Fibroblast of skin of abdomen (primary cell): ENCODE results near the gene C18orf32. TPM values are rescaled to one million over a fixed set of nuclear protein-coding genes. Genes with fewer than 3 reads are reported as not detected.
"Not testable (repeated sequence)": the region's sequence is repeated elsewhere in the genome, so short reads cannot be mapped to it uniquely, and the experiment has no call there.

Experiments
- DNase-seq: peaks from one replicate; pipeline ENCODE4 v3.0.0-alpha.2; 2013
- polyA plus RNA-seq, 2 experiments: library from polyadenylated mRNA; unstranded; fragments of 120-200 nt; gene quantifications; one replicate each; pipeline ENCODE4 v1.2.1, GENCODE V29; 2013; ENCODE audit not compliant: insufficient read length in 2 of 2

The C18orf32 gene
- polyA plus RNA-seq (2013, experiment 1 of 2; ENCODE audit: insufficient read length) = 16.9 TPM
- 13.2 TPM for polyA plus RNA-seq (2013, experiment 2 of 2; ENCODE audit: insufficient read length)

DNA sequence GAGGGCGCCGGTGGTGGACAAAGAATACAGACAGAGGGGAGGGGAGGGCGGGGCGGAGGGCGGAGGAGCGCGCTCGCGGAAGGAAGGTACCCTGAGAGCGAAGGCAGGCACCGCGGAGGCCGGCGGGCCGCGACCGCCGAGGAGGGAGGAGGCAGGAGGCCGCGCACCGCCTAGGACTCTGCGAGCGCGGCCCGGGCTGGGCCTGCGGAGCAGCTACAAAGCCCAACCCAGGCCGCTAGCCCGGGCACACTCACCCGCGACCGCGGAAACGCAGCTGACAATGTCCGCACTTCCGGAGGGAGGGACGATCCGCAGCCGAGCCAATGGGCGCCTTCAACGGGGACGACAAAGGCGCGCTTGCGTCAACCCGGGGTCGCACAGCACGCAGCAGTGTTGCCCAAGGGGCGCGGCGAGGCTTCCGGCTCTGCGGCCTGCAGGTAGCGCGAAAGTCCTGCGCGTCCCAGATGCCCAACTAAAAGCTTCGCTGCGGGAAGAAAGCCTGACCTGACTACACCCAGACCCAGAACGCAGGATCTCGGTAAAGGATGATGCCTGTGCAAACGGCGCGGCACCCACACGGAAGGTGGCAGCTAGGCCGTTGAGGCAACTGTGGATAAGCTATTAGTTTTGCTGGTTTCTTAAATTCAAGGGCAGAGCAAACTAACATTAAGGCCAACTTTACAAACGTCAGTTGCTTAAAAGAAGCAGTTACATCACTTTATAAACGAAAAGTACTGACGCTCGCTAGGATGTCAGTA lies at the start of gene C18orf32:
Gene C18orf32 (minus strand): TSS at position 282 of the 758 bp plus-strand sequence. CDS start 3,486 bp downstream, outside the sequence.
- DNase-seq = peak; percentile 92

DNA sequence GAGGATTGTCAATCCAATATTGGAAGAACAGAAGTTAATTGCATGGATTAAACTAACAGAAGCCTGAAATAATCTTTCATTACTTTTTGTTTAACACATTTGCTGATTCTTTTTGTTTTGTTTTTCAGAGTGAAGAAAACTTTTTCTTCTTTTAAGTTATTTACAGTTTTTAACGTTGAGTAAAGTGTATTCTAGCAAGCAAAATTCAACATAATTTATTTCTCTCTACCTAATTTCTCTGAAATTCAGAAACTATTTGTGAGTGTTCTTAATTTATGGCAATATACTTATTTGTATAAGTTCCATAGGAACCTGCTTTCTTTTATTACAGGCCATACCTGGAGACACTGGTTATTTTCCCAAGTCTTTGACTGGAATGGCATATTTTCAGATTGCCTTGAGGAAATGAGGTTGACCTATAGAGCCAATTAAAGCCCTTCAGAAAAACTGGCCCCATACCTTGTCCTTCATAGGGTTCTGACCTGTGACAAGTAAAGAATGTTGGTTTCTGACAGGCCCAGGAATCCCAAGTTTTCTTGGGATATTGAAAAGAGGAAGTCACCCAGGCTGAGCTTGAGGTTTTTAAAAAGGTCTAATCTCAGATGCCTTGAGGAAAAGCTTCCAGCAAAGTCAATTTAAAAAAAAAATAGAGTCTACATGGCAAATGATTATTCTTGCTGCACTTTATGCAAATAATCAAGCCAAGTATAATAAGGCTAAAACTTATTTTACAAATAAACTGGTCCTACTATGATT lies 48.0 kb upstream of the C18orf32 start:
- no peak for DNase-seq

DNA sequence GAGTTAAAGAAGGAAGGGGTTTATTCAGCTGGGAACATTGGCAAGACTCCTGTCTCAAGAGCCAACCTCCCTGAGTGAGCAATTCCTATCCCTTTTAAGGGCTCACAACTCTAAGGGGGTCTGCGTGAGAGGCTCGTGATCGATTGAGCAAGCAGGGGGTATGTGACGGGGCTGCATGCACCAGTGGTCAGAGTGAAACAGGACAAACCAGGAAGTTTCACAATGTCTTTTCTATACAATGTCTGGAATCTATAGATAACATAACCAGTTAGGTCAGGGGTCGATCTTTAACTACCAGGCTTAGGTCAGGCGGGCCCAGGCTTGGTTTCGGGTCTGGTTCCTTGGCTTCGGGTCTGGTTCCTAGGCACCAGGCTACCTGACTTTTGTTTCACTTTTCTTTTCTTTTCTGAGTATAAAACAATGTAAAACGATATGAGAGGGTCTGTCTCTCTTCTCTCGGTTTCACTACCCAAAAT lies 44.7 kb upstream of the C18orf32 start:
- DNase-seq = no peak

DNA sequence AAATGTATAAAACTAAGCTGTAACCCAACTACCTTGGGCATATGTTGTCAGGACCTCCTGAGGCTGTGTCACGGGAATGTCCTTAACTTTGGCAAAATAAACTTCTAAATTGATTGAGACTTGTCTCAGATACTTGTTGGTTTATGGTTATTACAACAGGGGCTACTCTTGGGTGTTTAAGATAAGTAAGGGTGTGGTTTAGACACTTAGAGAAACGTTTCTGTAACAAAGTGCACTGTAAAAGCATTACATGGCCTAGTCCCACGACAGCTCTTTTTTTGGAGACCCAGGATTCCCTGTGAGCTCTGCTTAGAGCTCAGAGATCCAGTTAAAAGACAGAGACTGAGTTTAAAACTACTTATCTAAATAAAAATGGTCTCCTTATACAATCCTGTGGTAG lies 42.6 kb upstream of the C18orf32 start:
- no peak for DNase-seq

DNA sequence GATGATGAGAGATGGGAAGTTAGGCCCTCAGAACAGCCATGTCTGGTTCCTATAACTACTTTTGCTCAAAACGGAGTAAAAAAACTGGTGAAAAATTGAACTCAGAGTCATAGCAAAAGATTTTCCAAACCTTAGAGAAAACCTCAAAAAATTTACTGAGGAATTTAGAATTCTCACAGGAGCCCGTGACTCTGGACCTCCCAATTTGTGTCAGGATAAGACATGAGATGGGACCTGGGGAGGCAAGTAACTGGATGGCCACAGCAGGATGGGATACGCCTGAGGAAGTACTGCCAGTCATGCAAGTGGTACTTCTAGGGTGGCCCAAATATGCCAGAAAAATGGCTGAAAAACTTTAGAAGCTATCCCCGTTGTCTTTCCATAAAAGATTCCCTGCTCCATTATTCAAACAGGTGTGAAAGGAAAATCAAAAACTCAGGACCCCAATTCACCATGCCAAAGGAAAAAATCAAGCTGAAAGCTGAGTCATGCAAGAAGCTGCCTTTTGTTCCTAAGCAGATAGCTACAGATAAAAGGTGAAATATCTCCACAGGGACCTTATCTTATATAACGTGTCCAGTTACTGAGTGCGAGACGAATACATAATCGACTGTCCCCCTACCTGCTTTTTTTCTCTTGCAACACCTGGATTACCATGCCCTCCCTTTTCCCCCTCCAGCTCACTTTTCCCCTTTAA lies 40.7 kb upstream of the C18orf32 start:
- DNase-seq = no peak

DNA sequence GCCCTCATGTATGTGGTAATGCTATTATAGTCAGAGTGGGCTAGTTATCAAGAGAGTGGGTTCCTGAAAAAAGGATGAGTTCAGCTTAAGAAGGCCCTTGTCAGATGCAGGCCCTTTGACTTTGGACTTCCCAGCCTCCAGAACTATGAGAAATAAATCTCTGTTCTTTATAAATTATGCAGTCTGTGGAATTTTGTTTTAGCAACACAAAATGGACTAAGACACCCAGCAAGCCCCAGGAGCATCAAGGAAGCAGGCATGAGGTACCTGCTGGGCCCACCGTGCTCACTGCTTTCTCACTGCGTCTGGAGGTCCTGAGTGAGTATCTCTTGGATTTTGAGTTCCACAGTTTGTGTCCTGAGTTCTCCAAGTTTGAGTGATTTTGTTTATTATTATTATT lies 38.9 kb upstream of the C18orf32 start:
- DNase-seq = no peak

DNA sequence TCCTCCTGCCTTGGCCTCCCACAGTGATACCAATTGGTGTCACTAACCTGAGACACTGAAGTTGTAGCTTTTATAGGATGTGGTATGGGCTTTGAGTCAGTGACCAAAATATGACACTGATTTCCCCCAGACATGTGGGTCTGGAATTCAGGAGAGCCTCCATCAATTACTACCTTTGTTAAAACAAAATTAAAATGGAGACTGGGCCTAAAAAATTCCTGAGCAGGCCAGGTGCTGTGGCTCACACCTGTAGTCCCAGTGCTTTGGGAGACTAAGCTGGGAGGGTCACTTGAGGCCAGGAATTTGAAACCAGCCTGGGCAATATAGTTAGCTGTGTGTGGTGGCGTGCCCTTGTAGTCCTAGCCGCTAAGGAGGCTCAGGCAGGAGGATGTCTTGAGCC lies 37.9 kb upstream of the C18orf32 start:
- DNase-seq = no peak

DNA sequence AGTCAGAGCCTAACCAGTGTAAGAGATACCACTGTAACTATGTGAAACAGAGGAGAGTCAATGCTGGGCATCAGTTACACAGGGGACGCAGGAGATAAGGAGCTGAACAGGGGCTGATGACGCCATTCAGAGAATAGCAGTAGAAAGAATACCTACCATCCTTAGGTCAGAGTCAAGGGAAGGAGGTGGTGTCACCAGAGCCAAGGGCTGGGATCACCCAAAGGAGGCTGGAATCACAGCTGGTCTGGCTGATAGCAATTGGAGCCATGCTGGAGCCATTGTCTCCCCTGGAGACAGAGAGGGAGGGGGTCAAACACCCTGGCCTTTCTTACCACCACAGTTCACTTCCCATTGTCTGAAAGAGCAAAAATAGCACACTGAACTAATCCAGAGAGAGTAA lies 37.3 kb upstream of the C18orf32 start:
- no peak for DNase-seq

DNA sequence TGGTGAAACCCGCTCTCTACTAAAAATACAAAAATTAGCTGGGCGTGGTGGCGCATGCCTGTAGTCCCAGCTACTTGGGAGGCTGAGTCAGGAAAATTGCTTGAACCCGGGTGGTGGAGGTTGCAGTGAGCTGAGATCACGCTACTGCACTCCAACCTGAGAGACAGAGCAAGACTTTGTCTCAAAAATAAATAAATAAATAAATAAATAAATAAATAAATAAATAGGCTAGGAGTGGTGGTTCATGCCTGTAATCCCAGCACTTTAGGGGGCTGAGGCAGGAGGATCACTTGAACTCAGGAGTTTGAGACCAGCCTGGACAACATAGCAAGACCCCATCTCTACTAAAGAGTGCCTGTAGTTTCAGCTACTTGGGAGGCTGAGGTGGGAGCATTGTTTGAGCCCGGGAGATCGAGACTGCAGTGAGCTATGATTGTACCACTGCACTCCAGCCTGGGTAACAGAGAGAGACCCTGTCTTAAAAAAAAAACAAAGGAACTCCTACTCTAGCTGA lies 36.6 kb upstream of the C18orf32 start:
- not testable (repeated sequence) for DNase-seq

DNA sequence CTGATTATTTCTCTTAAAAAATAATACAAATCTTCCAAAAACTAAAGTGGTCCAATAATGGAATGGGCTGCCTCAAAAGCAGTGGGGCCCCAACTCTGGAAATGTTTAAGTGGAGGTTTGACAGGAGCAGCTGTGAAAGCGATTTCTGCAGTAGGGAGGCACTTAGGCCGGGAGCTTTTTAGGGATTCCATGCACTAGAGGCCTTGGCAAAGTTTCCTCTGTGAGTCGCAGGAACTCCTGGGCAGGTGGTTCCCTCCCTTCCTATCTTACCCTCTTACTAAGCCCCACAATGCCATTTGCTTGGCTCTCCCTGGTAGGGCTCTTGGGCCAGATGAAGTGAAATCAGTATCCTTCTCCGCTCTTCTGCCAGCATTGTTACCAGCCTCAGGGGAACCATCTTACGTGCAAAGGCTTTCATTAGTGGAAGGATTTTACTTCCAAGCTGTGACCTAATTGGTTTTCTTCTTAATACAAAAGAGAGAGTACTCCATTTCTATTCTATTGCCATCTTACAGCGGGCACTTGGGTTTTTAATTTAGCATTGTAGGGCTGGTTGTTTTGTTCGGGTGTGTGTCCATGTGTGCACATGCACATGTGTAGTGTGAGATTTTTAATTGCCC lies 34.3 kb upstream of the C18orf32 start:
- no peak for DNase-seq

DNA sequence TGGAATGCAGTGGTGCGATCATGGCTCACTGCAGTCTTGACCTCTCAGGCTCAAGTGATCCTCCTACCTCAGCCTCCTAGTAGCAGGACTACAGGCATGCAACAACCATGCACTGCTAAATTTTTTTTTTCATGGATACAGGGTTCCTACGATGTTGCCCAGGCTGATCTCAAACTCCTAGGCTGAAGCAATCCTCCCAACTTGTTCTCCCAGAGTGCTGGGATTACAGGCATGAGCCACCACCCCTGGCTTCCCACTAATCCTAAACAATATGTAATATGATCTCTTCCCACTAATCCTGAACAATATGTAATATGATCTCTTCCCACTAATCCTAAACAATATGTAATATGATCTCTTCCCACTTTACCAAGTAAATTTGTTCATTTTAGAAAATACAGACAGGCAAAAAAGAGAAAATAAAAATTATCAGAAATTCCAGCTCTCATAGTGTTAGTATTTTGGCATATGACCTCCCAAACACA lies 33.7 kb upstream of the C18orf32 start:
- DNase-seq = peak; percentile 57

DNA sequence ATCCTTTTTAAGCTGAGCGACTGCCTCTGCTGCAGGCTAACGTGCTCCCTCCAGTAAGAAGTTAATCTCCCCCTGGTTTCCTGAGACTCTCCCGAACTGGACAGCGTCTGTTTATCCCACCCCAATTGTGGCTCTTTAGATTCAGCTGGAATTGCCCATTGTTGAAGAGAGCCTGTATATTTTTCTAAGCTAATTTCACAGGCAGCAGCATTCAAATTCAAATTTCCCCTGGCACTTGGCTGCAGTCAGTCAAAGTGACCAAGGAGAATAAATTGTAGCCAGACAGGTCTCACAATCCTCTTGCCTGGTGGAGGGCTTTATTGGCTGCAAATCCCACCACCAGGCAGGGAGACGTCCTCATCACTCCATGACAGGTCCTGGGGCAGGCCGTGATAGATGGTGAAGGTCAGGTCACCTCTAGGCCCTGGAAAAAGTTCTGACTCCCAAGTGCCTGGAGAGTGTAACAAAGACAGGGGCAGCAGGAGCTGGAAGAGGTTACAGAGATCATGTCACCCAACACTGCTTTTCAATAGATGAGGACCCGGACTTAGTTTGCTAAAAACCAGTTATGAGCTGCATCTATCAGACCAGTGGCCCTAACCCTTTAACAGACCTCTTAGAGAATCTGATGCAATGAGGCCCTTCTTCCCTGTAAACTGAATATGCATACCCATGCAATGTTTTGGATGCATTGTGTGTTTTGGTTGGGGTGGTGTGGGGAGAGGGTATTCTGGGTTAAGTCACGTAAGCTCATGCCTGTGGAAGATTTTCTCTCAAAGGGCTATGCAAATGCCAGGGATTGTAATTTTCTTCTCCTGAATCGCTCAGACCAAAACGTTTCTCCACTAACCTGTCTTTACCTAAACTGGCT lies 32.3 kb upstream of the C18orf32 start:
- DNase-seq = peak; percentile 36

DNA sequence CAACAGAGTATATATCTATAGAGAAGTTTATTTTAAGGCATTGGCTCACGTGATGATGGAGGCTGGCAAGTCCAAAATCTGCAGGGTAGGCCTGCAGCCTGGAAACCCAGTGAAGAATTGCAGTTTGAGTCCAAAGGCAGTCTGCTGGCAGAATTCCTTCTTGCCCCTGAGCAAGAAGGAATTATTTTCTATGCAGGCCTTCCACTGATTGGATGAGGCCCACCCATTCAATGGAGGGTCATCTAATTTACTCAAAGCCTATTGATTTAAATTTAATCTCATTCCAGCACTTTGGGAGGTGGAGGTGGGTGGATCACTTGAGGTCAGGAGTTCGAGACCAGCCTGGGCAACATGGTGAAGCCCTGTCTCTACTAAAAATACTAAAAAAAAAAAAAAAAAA lies 30.4 kb upstream of the C18orf32 start:
- no peak for DNase-seq

DNA sequence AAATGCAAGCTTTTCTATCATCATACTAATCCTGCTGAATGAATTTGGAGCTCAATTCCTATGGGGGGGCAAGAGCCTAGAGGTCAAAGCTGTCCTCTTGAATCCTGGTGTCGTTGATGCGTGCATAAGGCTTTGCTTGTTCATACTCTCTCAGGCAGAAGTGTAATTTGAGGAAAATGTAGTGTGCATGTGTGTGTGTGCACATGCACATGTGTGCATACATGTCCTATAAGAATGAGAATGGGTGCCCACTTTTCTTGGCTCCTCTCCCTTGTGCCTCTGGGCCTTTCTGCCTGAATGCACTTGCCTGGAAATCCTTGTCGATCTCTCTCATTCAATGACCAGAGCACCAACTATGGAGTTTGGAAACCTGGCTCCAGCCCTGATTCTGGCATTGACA lies 28.5 kb upstream of the C18orf32 start:
- no peak for DNase-seq

DNA sequence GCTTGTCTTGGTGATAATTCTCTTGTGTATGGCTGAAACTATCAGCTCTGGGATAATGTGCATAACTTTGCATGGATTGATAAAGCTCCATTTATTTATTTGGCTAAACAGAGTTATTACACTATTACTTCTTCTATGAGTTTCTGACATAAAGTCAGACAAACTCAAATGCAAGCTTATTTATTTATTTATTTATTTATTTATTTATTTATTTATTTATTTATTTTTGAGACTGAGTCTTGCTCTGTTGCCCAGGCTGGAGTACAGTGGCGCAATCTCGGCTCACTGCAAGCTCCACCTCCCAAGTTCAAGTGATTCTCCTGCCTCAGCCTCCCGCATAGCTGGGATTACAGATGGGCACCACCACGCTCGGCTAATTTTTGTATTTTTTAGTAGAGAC lies 28.0 kb upstream of the C18orf32 start:
- not testable (repeated sequence) for DNase-seq

DNA sequence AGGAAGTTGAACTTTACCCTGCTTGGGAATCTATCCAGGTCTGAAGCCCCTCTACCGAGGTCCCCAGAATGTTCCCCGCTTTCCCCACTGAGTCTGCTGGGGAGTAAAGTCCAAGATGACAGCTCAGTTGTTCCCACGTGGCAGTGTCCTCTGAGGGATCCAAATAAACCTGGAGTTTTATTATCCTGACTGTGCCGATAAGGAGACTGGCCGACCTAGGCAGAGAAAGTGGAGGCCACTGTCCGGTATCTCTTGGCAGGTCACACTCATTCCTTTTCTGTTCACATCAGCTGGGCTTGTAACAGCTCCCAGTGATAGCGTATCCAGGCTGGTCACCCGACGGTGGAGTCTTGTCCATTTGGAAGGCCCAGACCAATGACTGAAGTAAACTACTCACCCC lies 27.5 kb upstream of the C18orf32 start:
- DNase-seq = no peak

DNA sequence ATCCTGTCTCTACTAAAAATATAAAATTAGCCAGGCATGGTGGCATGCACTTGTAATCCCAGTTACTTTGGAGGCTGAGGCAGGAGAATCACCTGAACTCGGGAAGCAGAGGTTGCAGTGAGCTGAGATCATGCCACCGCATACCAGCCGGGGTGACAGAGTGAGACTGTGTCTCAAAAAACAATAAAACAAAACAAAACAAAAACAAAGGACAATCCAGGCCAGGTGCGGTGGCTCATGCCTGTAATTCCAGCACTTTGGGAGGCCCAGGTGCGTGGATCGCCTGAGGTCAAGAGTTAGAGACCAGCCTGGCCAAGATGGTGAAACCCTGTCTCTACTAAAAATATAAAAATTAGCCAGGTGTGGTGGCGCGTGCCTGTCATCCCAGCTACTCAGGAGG lies 25.8 kb upstream of the C18orf32 start:
- not testable (repeated sequence) for DNase-seq

DNA sequence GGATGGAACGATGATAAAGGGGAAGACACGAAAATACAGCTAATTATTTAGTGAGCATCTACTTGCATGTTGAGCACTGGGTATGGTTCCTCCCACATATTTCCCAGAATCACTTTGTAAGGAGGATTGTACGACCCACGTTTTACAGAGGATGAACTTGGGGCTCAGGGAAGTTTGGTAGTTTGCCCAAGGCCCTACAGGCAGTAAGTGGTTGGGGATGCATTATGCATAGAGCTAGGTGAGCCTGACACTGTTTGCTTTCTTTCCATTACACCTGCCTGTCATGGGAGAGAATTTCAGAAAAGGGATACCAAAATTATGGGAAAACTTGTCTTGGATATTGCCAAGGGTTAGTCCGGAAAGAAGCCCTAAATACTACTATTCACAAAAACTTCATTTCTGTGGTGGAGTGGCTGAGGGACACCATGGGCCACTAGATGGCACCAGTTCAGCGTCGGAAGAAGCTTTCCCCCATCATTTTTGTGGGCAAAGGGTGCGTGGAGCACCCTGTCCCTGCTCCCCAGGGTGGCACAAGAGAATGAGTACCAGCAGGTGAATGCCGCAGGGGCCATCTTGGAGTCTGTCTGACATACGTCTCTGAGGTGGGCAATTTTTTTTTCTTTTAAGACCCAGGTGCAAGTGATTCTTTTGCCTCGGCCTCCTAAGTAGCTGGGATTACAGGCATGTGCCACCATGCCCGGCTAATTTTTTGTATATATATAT lies 23.5 kb upstream of the C18orf32 start:
- peak; percentile 39 for DNase-seq

DNA sequence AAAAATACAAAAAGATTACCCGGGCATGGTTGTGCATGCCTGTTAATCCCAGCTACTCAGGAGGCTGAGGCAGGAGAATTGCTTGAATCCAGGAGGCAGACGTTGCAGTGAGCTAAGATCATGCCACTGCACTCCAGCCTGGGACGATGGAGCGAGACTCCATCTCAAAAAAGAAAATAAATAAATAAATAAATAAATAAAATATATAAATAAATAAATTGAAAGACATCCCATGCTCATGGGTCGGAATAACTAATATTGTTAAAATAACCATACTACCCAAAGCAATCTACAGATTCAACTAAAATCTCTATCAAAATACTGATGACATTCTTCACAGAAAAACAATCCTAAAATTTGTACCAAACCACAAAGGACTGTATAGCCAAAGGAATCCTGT lies 19.4 kb upstream of the C18orf32 start:
- not testable (repeated sequence) for DNase-seq

DNA sequence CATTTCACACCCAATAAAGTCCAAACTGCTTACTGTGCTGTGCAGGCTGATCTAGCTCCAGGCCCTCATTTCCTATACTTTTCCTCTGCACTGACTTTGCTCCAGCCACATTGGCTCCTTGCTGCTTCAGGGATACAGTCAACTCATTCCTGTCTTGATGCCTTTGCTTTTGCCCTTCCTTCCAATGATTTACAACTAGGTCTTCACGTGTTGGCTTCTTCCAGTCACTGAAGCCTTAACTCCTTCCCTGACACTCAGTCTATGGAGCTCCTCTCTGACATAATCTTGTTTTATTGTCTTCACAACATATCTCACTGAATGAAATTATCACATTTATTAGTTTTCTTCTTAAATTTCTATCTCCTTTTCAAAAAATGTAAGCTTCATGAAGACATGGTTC lies 16.9 kb upstream of the C18orf32 start:
- DNase-seq = no peak
